ENCODE measurements around the gene DIS3L2.
"Not testable (repeated sequence)": the region's sequence is repeated elsewhere in the genome, so short reads cannot be mapped to it uniquely, and the experiment has no call there.

DIS3L2 gene

GRCh38 chr2:232009639-232010274 lies 48.2 kb downstream of the DIS3L2 start:
- DNase-seq (ENCODE audit: low spot score): no peak

DNA sequence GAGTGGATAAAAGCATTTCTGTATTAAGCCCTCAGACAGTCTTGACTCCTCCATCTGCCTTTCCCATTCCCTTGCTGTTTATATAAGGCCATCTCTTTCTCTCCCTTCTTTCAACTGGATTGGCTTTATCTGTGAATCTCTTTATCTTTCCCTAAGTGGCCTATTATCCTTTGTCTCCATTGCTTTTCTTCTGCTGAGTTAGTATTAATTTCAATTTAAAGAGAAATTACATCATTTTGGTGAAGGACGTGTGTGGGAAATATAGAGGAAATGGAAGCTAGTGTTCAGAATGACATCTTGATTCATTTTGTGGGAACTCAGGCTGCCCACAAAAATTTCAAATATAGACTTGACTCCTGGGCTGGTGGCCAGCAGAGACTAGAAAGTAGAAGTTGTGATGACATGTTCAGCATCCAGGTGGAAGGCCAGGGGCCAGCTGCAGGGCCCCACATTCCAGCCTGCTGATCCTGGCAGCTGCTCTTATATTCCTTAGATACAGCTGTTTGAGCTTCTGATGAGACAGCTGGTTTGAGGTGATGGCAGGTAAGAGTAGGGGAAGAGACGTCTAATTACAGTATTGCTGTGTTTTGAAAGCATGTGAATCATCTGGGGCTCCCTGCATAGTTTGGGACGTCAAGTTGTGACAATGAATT lies 52.3 kb downstream of the DIS3L2 start:
- DNase-seq (ENCODE audit: low spot score): peak; percentile 50

GRCh38 chr2:232014681-232015080 lies 53.2 kb downstream of the DIS3L2 start:
- no peak for DNase-seq (ENCODE audit: low spot score)

- DNase-seq (ENCODE audit: low spot score): no peak
Measured at GRCh38 chr2:232018181-232018580, 56.7 kb downstream of the DIS3L2 start.

- DNase-seq (ENCODE audit: low spot score): no peak
Measured at GRCh38 chr2:232022718-232023117, 61.2 kb downstream of the DIS3L2 start.

DNA sequence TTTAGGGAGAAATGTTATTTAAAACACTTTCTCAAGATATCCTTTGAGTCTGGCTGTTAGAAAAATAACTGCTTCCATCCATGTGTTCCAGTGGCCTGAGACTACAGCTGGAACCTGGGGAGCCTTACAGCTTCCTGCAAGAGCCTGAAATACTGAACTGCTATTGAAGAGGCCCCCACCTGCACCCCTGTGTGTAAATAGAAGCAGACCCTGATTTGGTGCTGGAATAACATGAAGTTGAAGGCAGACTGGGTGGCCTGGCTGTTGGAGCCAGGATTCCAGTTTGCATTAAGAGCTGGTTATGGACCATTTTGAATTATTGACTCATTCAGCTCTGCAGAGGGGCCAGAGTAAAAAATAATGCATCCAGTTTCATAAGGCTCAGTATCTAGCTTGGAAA lies 61.9 kb downstream of the DIS3L2 start:
- no peak for DNase-seq (ENCODE audit: low spot score)

DNA sequence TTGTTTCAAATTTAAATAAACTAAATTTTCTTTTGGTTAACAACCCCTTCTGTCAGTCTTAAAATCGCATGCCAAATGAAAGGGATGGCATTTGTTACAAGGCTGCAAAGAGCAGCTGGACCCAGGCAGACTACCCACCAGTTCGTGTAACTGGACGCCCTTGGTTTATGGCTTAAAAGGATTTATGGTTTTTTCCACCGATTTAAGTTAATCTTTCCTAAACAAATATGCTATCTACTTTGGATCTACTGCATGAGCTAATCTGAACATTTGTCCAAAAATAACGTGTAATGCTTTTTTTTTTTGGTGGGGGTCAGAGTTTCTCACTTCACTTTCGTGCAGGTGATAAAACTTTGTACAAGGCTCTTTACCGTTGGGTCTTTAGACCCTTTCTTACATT lies 62.9 kb downstream of the DIS3L2 start:
- no peak for DNase-seq (ENCODE audit: low spot score)

DNA sequence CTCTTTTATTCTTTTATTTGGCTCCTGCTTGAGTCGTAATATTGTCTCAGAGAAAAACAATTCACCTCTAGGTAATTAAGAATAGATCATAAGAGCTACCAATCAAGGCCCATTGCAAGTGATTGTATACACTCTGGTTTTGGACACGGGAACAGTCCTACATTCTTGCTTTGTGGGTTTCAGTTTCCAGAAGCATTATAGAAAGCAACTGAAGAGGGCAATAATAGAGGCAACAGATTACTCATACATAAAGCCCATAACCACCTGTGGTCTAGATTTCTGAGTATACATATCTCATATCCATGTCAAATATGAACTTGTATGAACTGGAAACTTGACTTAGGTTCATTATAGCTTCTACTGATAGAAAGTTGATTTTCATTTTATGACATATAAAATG lies 65.4 kb downstream of the DIS3L2 start:
- DNase-seq (ENCODE audit: low spot score): no peak

DNA sequence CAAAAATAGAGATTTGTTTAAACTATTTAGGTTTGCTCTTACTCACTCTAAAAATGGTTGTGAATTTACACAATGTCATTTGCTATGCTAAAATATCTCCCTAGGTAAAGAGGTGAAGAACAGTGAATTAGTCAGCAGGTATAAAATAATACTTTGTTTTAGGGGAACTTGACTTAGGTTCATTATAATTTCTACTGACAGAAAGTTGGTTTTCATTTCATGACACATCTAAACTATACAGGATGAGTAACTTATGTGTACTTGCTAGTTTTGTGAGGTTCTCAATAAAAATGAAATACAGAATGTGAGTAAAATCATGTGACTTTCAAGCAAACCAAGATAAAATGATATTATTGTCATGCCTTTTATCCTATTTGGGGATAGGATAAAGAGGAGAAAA lies 66.0 kb downstream of the DIS3L2 start:
- DNase-seq (ENCODE audit: low spot score): no peak

DNA sequence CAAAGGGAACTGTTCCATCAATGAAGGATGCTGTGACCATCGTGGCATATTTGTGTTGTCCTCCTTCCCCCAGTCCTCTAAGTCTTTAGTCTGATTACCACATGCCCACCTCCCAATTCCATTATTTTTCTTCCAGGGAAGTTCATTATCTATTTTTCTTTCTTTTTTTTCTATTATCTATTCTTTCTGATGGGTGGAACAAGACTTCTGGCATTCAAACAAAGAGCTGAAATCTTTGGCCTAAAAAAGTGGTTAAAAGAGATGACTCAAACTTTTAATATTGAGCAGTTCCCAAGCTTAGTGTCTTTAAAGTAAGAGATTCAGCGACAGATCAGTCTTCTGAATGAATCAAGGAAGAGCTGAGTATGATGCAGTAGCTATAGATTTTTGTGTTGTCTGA lies 66.6 kb downstream of the DIS3L2 start:
- DNase-seq (ENCODE audit: low spot score): no peak

DNA sequence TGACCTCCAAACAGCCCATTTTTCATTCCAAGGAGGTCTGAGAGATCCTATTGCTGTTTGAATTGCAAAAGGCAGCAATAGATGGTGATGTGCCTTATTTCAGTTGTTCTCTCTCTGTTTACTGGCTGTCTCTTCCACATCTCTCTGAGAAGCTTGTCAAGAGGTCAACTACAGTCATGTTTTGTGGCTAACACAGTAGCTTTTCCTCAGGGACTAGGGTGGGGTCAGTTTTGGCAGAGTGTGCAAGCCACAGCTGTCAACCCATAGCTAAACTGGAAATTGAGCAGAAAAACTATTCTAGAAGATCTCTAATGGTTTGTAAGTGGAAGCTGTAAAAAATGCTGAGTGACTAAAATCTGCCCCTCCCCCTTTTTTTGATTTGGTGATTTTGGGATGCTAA lies 67.1 kb downstream of the DIS3L2 start:
- peak; percentile 11 for DNase-seq (ENCODE audit: low spot score)

GRCh38 chr2:232029346-232029745 lies 67.8 kb downstream of the DIS3L2 start:
- DNase-seq (ENCODE audit: low spot score): no peak

- DNase-seq (ENCODE audit: low spot score): no peak
Measured at GRCh38 chr2:232030229-232030628, 68.7 kb downstream of the DIS3L2 start.

DNA sequence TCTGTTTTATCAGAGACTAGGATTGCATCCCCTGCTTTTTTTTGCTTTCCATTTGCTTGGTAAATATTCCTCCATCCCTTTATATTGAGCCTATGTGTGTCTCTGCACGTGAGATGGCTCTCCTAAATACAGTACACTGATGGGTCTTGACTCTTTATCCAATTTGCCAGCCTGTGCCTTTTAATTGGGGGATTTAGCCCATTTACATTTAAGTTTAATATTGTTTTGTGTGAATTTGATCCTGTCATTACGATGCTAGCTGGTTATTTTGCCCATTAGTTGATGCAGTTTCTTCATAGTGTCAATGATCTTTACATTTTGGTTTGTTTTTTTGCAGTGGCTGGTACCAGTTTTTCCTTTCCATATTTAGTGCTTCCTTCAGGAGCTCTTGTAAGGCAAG lies 73.8 kb downstream of the DIS3L2 start:
- not testable (repeated sequence) for DNase-seq (ENCODE audit: low spot score)

DNA sequence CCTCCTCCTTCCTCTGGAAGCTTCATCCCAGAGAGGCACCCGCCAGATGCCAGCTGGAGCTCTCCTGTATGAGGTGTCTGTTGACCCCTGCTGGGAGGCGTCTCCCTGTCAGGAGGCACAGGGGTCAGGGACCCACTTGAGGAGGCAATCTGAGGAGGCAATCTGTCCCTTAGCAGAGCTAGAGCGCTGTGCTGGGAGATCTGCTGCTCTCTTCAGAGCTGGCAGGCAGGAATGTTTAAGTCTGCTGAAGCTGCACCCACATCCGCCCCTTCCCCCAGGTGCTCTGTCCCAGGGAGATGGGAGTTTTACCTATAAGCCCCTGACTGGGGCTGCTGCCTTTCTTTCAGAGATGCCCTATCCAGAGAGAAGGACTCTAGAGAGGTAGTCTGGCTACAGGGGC lies 75.4 kb downstream of the DIS3L2 start:
- DNase-seq (ENCODE audit: low spot score): not testable (repeated sequence)

DNA sequence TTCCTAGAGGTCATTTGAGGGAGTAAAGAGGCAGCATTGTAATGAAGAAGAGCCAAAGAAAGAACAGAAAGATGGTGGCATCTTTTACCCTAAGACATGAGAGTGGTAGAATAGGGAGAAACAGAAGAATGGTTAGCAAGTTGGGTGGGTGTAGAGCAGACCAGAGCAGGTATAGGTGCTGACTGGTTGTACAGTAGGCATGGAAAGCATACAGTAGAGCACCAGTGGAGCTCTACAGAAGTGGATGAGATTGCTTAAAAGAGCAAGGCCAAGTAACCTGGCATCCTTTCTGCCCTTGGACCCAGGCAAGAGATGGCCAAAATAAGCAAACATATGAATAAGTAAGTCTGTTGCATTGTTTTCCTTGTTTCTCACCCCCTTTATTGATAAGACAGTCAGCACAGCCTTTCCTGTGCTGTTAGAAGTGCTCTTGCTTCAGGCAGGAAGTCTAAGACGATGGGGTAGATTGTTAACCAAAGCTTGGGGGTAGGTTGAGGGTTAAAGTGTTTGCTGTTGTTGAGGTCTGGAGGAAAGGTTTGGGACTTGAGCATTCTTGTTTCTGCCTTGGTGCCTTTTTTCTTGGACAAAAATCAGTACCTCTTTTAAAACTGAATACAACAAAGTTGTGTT lies 76.9 kb downstream of the DIS3L2 start:
- DNase-seq (ENCODE audit: low spot score): no peak

GRCh38 chr2:232038881-232039485 lies 77.5 kb downstream of the DIS3L2 start:
- no peak for DNase-seq (ENCODE audit: low spot score)

- DNase-seq (ENCODE audit: low spot score): peak; percentile 27
Measured at GRCh38 chr2:232042911-232043574, 81.5 kb downstream of the DIS3L2 start.

DNA sequence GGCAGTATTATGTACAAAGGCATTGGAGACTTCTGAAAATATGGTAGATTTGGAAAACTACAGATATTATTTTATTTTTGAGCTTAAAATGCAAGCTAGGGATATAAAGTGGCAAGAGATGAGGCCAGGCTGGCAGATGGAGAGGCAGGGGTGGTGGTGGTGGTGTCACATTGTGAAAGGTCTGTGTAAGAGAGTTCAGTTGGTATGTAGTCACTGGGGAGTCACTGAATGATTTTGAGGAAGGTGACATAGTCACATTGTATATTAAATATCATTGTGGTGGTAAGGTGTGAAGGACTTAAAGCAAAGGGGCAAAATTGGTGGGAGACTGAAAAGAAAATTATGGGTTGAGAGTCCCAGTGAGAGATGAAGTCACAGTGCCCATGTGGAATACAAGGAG lies 82.5 kb downstream of the DIS3L2 start:
- no peak for DNase-seq (ENCODE audit: low spot score)

DNA sequence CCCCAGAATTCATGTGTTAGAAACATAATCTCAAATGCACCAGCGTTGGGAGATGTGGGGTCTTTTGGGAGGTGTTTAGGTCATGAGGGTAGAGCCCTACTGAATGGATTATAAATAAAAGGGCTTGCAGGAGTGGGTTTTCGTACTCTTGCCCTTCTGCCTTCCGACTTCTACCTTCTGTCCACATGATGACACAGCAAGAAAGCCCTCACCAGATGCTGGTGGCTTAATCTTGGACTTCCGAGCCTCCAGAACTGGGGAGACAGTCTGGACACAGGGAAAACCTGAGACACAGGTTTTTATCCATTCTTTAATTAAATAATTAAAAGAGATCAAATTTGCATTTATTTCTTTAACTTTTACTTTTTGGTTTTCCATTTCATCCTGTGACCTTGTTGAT lies 87.8 kb downstream of the DIS3L2 start:
- no peak for DNase-seq (ENCODE audit: low spot score)

GRCh38 chr2:232052591-232052990 lies 91.1 kb downstream of the DIS3L2 start:
- no peak for DNase-seq (ENCODE audit: low spot score)

GRCh38 chr2:232053777-232054176 lies 92.3 kb downstream of the DIS3L2 start:
- DNase-seq (ENCODE audit: low spot score): no peak

Data from hepatic stellate cell (primary cell).